RKO (cell line): ENCODE measurements around the gene SPDYE16.
"Not testable (repeated sequence)": the region's sequence is repeated elsewhere in the genome, so short reads cannot be mapped to it uniquely, and the experiment has no call there.

Experiments
- DNase-seq: peaks from one replicate; pipeline ENCODE4 v3.0.0-alpha.2; 2016; ENCODE audit warnings: low spot score

SPDYE16 gene

GRCh38 chr7:76504351-76505167 lies 38.5 kb downstream of the SPDYE16 start:
- DNase-seq, result not testable (repeated sequence)

GRCh38 chr7:76503244-76503643 lies 39.9 kb downstream of the SPDYE16 start:
- not testable (repeated sequence) for DNase-seq

DNA sequence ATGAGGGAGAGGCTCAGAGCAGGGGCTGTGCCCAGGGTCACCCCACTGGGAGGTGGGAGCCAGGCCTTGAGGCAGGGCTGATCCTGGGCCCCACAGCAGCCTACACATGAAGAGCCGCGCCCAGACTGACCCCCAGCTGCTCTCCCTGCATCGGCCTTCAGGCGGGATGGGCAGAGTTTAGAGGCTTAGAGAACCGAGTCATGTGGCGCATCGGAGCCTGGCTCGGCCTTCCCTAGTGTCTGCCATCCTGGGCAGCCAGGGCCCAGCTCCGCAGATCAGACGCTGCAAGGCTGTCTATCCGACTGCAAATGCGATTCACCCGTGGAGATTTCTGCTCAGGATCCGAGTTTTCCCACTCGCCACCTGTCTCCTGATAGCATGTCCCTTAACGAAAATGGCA lies 40.3 kb downstream of the SPDYE16 start:
- not testable (repeated sequence) for DNase-seq

- DNase-seq, result not testable (repeated sequence)
Observed at GRCh38 chr7:76502224-76502623, 40.9 kb downstream of the SPDYE16 start.

- not testable (repeated sequence) for DNase-seq
Observed at GRCh38 chr7:76499924-76500241, 43.2 kb downstream of the SPDYE16 start.

DNA sequence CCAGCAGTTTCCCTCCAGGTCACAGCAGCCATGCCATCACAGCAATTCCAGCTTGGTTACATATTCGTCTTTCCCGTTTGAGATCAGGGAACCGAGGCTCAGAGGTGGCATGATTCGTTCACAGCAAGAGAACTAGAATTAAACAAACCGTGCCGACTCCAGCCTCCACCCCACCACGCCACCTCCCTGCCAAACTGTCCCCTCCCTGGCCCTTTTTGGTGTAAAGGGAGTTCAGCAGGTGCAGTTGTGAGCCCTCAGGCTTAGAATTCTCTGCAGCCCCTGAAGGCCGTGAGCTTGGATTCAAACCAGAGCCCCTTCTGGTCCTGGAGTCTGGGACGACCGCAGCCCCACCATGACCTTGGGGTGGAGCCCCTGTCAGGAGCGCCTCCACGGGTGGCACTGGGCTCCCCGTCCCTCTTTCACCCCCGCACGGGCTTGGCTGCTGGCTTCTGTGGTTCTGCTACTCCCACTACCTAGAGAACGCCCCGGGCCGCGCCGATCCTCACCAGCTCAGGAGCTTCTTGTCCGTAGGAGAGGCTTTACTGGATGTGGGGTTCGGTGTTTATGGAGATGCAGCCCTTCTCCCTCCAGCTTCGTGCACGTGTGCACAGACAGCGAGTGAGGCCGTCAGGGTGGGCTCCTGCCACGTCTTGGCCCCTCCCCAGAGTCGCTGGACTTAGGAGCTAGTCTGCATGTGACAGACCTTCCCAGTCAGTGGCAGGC lies 43.7 kb downstream of the SPDYE16 start:
- not testable (repeated sequence) for DNase-seq

GRCh38 chr7:76498583-76499200 lies 44.4 kb downstream of the SPDYE16 start:
- DNase-seq, result not testable (repeated sequence)

DNA sequence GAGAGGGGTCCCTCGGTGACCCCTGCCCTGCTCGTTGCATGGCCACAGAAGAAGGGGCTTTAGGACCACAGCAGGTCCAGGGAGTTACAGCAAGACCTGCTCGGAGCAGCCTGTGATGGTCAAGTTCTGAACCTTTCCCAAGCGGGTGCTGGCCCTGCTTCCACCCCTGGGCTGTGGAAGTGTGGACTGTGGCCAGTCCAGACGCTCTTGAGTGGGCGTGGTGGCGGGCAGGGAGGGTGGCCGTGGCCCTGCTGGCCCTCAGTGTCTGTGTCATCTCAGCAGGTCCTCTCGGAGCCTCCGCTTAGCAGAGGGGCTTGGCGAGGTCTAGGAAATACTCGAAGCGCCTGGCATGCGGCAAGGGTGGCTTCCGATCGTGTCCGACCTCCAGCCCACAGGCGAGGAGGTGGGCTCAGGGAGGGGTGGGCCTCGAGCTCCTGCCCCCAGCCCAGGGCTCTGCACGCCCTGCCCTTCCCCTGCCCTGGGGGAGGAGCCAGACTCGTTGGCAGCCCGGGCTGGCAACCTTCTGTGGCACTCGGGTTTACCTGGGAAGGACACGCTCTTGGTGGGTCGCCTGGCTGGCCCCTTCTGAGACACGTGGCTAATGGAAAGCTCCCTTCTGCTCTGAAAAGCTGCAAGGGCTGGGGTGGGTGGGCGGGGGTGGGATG lies 45.0 kb downstream of the SPDYE16 start:
- DNase-seq, result not testable (repeated sequence)

- not testable (repeated sequence) for DNase-seq
Observed at GRCh38 chr7:76495717-76496116, 47.4 kb downstream of the SPDYE16 start.

GRCh38 chr7:76492139-76492538 lies 51.0 kb downstream of the SPDYE16 start:
- DNase-seq, result not testable (repeated sequence)

DNA sequence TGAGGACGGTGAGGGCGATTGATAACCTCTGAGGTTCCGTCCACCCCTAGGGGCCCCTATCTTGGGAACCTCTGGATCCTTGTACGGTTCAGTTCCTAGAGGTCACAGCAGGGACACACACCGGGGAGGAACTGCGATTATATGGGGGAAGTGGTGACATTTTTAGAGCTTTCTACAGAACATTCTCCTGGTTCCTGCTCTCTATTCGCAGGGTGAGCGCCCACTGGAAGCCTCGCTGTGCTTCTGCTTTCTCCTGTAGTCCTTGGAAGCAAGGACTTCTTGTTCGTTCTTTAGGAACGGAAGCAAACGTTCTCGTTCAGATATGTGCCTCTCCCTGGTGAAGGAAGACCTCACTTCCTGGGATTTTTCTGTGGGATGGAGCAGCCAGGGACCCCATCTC lies 55.1 kb downstream of the SPDYE16 start:
- not testable (repeated sequence) for DNase-seq

- DNase-seq, result not testable (repeated sequence)
Observed at GRCh38 chr7:76486618-76487017, 56.5 kb downstream of the SPDYE16 start.

GRCh38 chr7:76485822-76486610 lies 57.1 kb downstream of the SPDYE16 start:
- DNase-seq, result not testable (repeated sequence)

GRCh38 chr7:76484456-76484855 lies 58.6 kb downstream of the SPDYE16 start:
- not testable (repeated sequence) for DNase-seq

GRCh38 chr7:76483081-76483480 lies 60.0 kb downstream of the SPDYE16 start:
- DNase-seq, result not testable (repeated sequence)

GRCh38 chr7:76482660-76483059 lies 60.4 kb downstream of the SPDYE16 start:
- not testable (repeated sequence) for DNase-seq
